IMR-90 (cell line): ENCODE results near the gene PRL. TPM values are rescaled to one million over a fixed set of nuclear protein-coding genes. Genes with fewer than 3 reads are reported as not detected.

ENCODE experiments used
- ATAC-seq: fragments of 200-7000 bp; cut with Tn5 transposase; 2 replicates; pipeline ENCODE4 v1.9.1; 2020; ENCODE audit warnings: low read depth, mild to moderate bottlenecking, moderate library complexity
- BruUV-seq: library from RNA; stranded (reverse); fragments of 400-500 nt; replicated peaks from 2 replicates; lab custom pipeline; 2021; lab: Mats Ljungman, UMichigan
- CTCF ChIA-PET: fragments of 300-600 bp; formaldehyde crosslinking; extraction: SDS; loops from one replicate; lab custom pipeline; 2021; ENCODE audit warnings: antibody characterized with exemption; lab: Yijun Ruan, JAX
- POLR2A ChIA-PET: fragments of 300-600 bp; sonication (Branson Sonifier 250); formaldehyde crosslinking; loops from one replicate; lab custom pipeline; 2022; ENCODE audit warnings: antibody characterized with exemption; ENCODE audit not compliant: unreplicated experiment; lab: Charles Lee
- DNase-seq: peaks from one replicate; pipeline ENCODE4 v3.0.0; 2013
- H2AFZ ChIP-seq: replicated peaks from 2 replicates; pipeline ENCODE3; 2013; ENCODE audit warnings: low read length, mild to moderate bottlenecking; ENCODE audit not compliant: poor library complexity
- H2AK5ac ChIP-seq: 2 replicates; pipeline ENCODE4 v1.6.1; 2013; ENCODE audit warnings: low read depth, low read length, inconsistent platforms
- H2AK9ac ChIP-seq: replicated peaks from 2 replicates; pipeline ENCODE3; 2013; ENCODE audit warnings: mild to moderate bottlenecking, low read depth, low read length, moderate library complexity; ENCODE audit not compliant: poor library complexity
- H2BK120ac ChIP-seq: 2 replicates; pipeline ENCODE4 v1.6.1; 2013; ENCODE audit warnings: low read depth, low read length, inconsistent platforms
- H2BK15ac ChIP-seq: 3 replicates; pipeline ENCODE4 v1.6.1; 2013; ENCODE audit warnings: low read depth, low read length, inconsistent platforms
- H2BK20ac ChIP-seq: 2 replicates; pipeline ENCODE4 v1.6.1; 2013; ENCODE audit warnings: low read depth, mild to moderate bottlenecking, inconsistent platforms, low read length, moderate library complexity
- H2BK5ac ChIP-seq: 2 replicates; pipeline ENCODE4 v1.6.1; 2013; ENCODE audit warnings: mild to moderate bottlenecking, low read depth, low read length, inconsistent platforms; ENCODE audit not compliant: poor library complexity, severe bottlenecking
- H3K14ac ChIP-seq: replicated peaks from 2 replicates; pipeline ENCODE4 v1.6.1; 2013; ENCODE audit warnings: low read depth, low read length, inconsistent platforms
- H3K18ac ChIP-seq: 2 replicates; pipeline ENCODE4 v1.6.1; 2013; ENCODE audit warnings: low read depth, low read length, control low read depth
- H3K23ac ChIP-seq: 2 replicates; pipeline ENCODE4 v1.6.1; 2013; ENCODE audit warnings: low read depth, low read length, inconsistent platforms
- H3K27ac ChIP-seq: 2 replicates; pipeline ENCODE4 v1.5.1; 2013; ENCODE audit warnings: mild to moderate bottlenecking, control low read depth, low read length; ENCODE audit not compliant: insufficient read depth
- H3K27me3 ChIP-seq: 2 replicates; pipeline ENCODE4 v1.6.1; 2013; ENCODE audit warnings: low read length; ENCODE audit not compliant: control insufficient read depth, insufficient read depth
- H3K36me3 ChIP-seq: 2 replicates; pipeline ENCODE4 v1.6.1; 2013; ENCODE audit warnings: low read length, mixed read lengths; ENCODE audit not compliant: control insufficient read depth, insufficient read depth
- H3K4ac ChIP-seq: 2 replicates; pipeline ENCODE4 v1.6.1; 2013; ENCODE audit warnings: low read depth, low read length, inconsistent platforms
- H3K4me1 ChIP-seq: 2 replicates; pipeline ENCODE4 v1.6.1; 2013; ENCODE audit warnings: low read length, mixed read lengths; ENCODE audit not compliant: control insufficient read depth, insufficient read depth
- H3K4me2 ChIP-seq: 2 replicates; pipeline ENCODE4 v1.6.1; 2013; ENCODE audit warnings: low read depth, mild to moderate bottlenecking, control low read depth, low read length, moderate library complexity
- H3K4me3 ChIP-seq: 2 replicates; pipeline ENCODE4 v1.5.1; 2013; ENCODE audit warnings: low read depth, mild to moderate bottlenecking, control low read depth, low read length, moderate library complexity; ENCODE audit not compliant: insufficient read depth
- H3K56ac ChIP-seq: 2 replicates; pipeline ENCODE4 v1.6.1; 2013; ENCODE audit warnings: low read length, inconsistent platforms; ENCODE audit not compliant: insufficient read depth; ENCODE audit errors: extremely low read depth
- H3K79me1 ChIP-seq, 2 experiments: 2 replicates each; pipeline ENCODE4 v1.6.1; 2013; ENCODE audit warnings: low read length in 2 of 2, inconsistent platforms in 1 of 2, low read depth in 1 of 2
- H3K9ac ChIP-seq: 2 replicates; pipeline ENCODE4 v1.6.1; 2013; ENCODE audit warnings: low read depth, low read length, control low read depth
- H3K9me1 ChIP-seq: 2 replicates; pipeline ENCODE4 v1.6.1; 2013; ENCODE audit warnings: low read length, inconsistent platforms; ENCODE audit not compliant: insufficient read depth
- H3K9me3 ChIP-seq: 2 replicates; pipeline ENCODE4 v1.6.1; 2013; ENCODE audit warnings: low read length; ENCODE audit not compliant: control insufficient read depth, insufficient read depth
- H4K20me1 ChIP-seq: 2 replicates; pipeline ENCODE4 v1.6.1; 2013; ENCODE audit warnings: low read length, inconsistent platforms; ENCODE audit not compliant: insufficient read depth
- H4K5ac ChIP-seq: 2 replicates; pipeline ENCODE4 v1.6.1; 2013; ENCODE audit warnings: mild to moderate bottlenecking, low read depth, low read length, control low read depth
- H4K8ac ChIP-seq, 2 experiments: 2 replicates each; pipeline ENCODE4 v1.6.1; 2013; ENCODE audit warnings: low read depth in 2 of 2, low read length in 2 of 2, control low read depth in 1 of 2, inconsistent platforms in 1 of 2
- H4K91ac ChIP-seq: 2 replicates; pipeline ENCODE4 v1.6.1; 2013; ENCODE audit warnings: low read depth, low read length, inconsistent platforms; ENCODE audit not compliant: insufficient read depth
- BHLHE40 ChIP-seq: fragments of 150-350 bp; IDR thresholded peaks from 2 replicates; pipeline ENCODE4 v1.6.1; 2016; ENCODE audit warnings: mild to moderate bottlenecking, low read depth, low read length
- CEBPB ChIP-seq: IDR thresholded peaks from 2 replicates; pipeline ENCODE4 v1.6.1; 2012; ENCODE audit warnings: low read depth, low read length, improper control_type of control experiment
- CHD1 ChIP-seq: IDR thresholded peaks from 2 replicates; pipeline ENCODE4 v1.6.1; 2012; ENCODE audit warnings: low read depth, low read length, improper control_type of control experiment
- MAFK ChIP-seq: IDR thresholded peaks from 2 replicates; pipeline ENCODE4 v1.6.1; 2012; ENCODE audit warnings: low read depth, low read length, improper control_type of control experiment
- MAZ ChIP-seq: IDR thresholded peaks from 2 replicates; pipeline ENCODE4 v1.6.1; 2012; ENCODE audit warnings: low read depth, mild to moderate bottlenecking, low read length, improper control_type of control experiment, moderate library complexity, borderline replicate concordance
- MXI1 ChIP-seq: IDR thresholded peaks from 2 replicates; pipeline ENCODE4 v1.6.1; 2012; ENCODE audit warnings: low read depth, mild to moderate bottlenecking, low read length, moderate library complexity, borderline replicate concordance
- POLR2A ChIP-seq: IDR thresholded peaks from 2 replicates; pipeline ENCODE4 v1.6.1; 2012; ENCODE audit warnings: mild to moderate bottlenecking, low read depth, low read length
- RAD21 ChIP-seq: IDR thresholded peaks from 2 replicates; pipeline ENCODE4 v1.6.1; 2012; ENCODE audit warnings: low read length, improper control_type of control experiment
- RCOR1 ChIP-seq: IDR thresholded peaks from 2 replicates; pipeline ENCODE4 v1.6.1; 2012; ENCODE audit warnings: mild to moderate bottlenecking, low read length, improper control_type of control experiment; ENCODE audit not compliant: insufficient replicate concordance
- SMC3 ChIP-seq: fragments of 150-350 bp; IDR thresholded peaks from 2 replicates; pipeline ENCODE4 v1.6.1; 2016; ENCODE audit warnings: low read depth, mild to moderate bottlenecking, antibody characterized with exemption, low read length, moderate library complexity
- WGBS, 2 experiments: methylation state at CpG; one replicate each; pipeline versions ENCODE4 v1.1.5 to v1.1.7; 2013; ENCODE audit warnings: missing lambda C conversion rate in 2 of 2; ENCODE audit not compliant: insufficient read length in 1 of 2; ENCODE audit errors: extremely low coverage in 2 of 2; 5-methylcytosine and 5-hydroxymethylcytosine counted together
- dilution Hi-C: fragments of 300-500 bp; cut with HindIII; formaldehyde crosslinking; loops from one replicate; pipeline ENCODE4 v1.14.3; 2018; ENCODE audit warnings: low sequenced_read_pairs; ENCODE audit not compliant: unreplicated experiment
- in situ Hi-C: fragments of 300-500 bp; cut with MboI; formaldehyde crosslinking; loops from 3 replicates; pipeline ENCODE4 v1.14.3; 2019; ENCODE audit warnings: low sequenced_read_pairs, inconsistent platforms, mixed read lengths
- intact Hi-C: fragments of 100-400 bp; cut with micrococcal nuclease; formaldehyde crosslinking; loops from 2 replicates; pipeline ENCODE4 v1.10.0; 2022
- polyA plus RNA-seq, 3 experiments: library from polyadenylated mRNA; depleted of rRNA; stranded (reverse); fragments of >200 nt; gene quantifications; 2 replicates each; pipeline ENCODE4 v1.2.3, GENCODE V29; 2012; ENCODE audit warnings: low replicate concordance in 1 of 3
- total RNA-seq: library from RNA; depleted of rRNA; stranded (reverse); fragments of >200 nt; gene quantifications from 2 replicates; pipeline ENCODE4 v1.2.3, GENCODE V29; 2012
- TF ChIP-seq, protein P1 (sequence below): fragments of 150-350 bp; IDR thresholded peaks from 2 replicates; pipeline ENCODE4 v1.6.1; 2017; ENCODE audit warnings: mild to moderate bottlenecking, antibody characterized with exemption, low read length, low read depth
- TF ChIP-seq, protein P2 (sequence below): fragments of 150-350 bp; IDR thresholded peaks from 2 replicates; pipeline ENCODE4 v1.6.1; 2016; ENCODE audit warnings: low read depth, mild to moderate bottlenecking, low read length, moderate library complexity, borderline replicate concordance

Gene PRL
- total and polyA plus RNA-seq, 2 of the 4 experiments (the other 2 are of a cell fraction): not detected

DNA sequence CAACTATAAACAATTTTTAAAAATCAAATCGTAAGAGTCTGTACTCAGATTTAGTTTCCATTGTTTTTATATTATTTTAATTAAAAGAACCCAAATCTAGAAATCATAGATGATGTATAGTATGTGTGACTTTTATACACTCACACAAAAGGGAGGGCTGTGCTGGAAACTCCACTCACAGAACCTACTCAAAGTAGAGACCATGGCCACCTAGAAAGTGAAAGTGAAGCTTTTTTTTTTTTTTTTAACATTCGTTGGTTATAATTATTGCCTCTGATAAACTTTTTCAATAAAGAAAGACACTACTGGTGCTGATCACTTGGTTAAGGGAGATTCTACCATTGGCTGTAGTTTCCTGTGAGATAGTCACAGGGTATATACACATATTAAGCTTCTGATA is 37.9 kb upstream of the PRL start:
- Histone ChIP-seq H3K79me1 (no peaks in the 10 kb centered on the region), H4K5ac (peak overlapping the region; percentile 72; the same call in 1 of the 2 replicates), H3K27me3 (no peaks in the 10 kb centered on the region), H3K56ac (peak overlapping the region; percentile 33; the same call in 1 of the 2 replicates), H3K4me1 (peaks cover 8% of the 10 kb centered on the region), H3K4me2 (peak overlapping the region; percentile 42; the same call in 1 of the 2 replicates), H2AK5ac (no peak overlapping the region), H3K18ac (peak overlapping the region; percentile 90; the same call in 1 of the 2 replicates), H3K4ac (peak overlapping the region; percentile 75; the same call in 1 of the 2 replicates), H3K9me1 (peaks cover 3% of the 10 kb centered on the region), H2AK9ac (no peak overlapping the region), H2BK15ac (peak overlapping the region; percentile 64; the same call in 1 of the 3 replicates), H3K4me3 (no peak overlapping the region), H3K9me3 (no peaks in the 10 kb centered on the region), H3K14ac (peak overlapping the region; percentile 72; the same call in 1 of the 2 replicates), H3K36me3 (no peaks in the 10 kb centered on the region), H2AFZ (no peak overlapping the region), H3K27ac (no peak overlapping the region), H4K20me1 (no peaks in the 10 kb centered on the region), H2BK5ac (peak overlapping the region; percentile 77), H4K8ac (peak overlapping the region; percentile 81 to 94; a peak in 3 of 4 replicates), H3K9ac (no peak overlapping the region), H2BK120ac (peak overlapping the region; percentile 91), H3K23ac (no peak overlapping the region), H2BK20ac (peak overlapping the region; percentile 74; the same call in 1 of the 2 replicates), H4K91ac (peak overlapping the region; percentile 78; the same call in 1 of the 2 replicates)
- TF ChIP-seq, protein P1, sequence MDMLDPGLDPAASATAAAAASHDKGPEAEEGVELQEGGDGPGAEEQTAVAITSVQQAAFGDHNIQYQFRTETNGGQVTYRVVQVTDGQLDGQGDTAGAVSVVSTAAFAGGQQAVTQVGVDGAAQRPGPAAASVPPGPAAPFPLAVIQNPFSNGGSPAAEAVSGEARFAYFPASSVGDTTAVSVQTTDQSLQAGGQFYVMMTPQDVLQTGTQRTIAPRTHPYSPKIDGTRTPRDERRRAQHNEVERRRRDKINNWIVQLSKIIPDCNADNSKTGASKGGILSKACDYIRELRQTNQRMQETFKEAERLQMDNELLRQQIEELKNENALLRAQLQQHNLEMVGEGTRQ: no peak
- TF ChIP-seq RCOR1: no peak
- TF ChIP-seq SMC3: no peak
- no peak for TF ChIP-seq BHLHE40
- TF ChIP-seq, protein P2, sequence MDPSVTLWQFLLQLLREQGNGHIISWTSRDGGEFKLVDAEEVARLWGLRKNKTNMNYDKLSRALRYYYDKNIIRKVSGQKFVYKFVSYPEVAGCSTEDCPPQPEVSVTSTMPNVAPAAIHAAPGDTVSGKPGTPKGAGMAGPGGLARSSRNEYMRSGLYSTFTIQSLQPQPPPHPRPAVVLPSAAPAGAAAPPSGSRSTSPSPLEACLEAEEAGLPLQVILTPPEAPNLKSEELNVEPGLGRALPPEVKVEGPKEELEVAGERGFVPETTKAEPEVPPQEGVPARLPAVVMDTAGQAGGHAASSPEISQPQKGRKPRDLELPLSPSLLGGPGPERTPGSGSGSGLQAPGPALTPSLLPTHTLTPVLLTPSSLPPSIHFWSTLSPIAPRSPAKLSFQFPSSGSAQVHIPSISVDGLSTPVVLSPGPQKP: no peak
- no peak for TF ChIP-seq MXI1
- TF ChIP-seq RAD21: no peak
- TF ChIP-seq MAFK: no peak
- no peak for TF ChIP-seq CEBPB
- no peak for TF ChIP-seq CHD1
- TF ChIP-seq POLR2A: no peak
- TF ChIP-seq MAZ: no peak
- no peak for DNase-seq
- peak; percentile 13; the same call in 1 of the 2 replicates for ATAC-seq
- no TSS peak for BruUV-seq
- intact Hi-C loops (loop anchor here (10.0 kb wide), 1 partner anchor 1110 kb away; no protein-coding TSS in a partner anchor), dilution Hi-C loops (no loop called here), in situ Hi-C loops (no loop called here)
- no CpG with 5 or more reads among the region's 2 CpGs for WGBS, 2 experiments
- ChIA-PET POLR2A (no interaction called here), CTCF (interaction anchor here (1.1 kb wide), 1 partner anchor 11 kb away, joined by 3 read pairs; no protein-coding TSS in a partner anchor)
